Adrenal gland (tissue), 12 donors: ENCODE data around the gene ZSCAN5B. TPM values are rescaled to one million over a fixed set of nuclear protein-coding genes. Genes with fewer than 3 reads are reported as not detected.

Source experiments
- DNase-seq, 7 donors: peaks; one replicate each; pipeline ENCODE4 v3.0.0-alpha.2; 2019 to 2020
- H3K27ac ChIP-seq, 5 donors: fragments of 200-600 bp; sonication (generic) in 4 of 5; 1 replicate in 3 of 5; 2 replicates in 2 of 5; pipeline versions ENCODE4 v1.5.1 to v1.8.0; 2016 to 2020; ENCODE audit warnings: mild to moderate bottlenecking in 1 of 5
- H3K27me3 ChIP-seq: fragments of 200-600 bp; 2 replicates; pipeline ENCODE4 v1.8.0; 2021
- H3K36me3 ChIP-seq, 2 donors: fragments of 200-600 bp; replicated peaks in 1 of 2; 1 replicate in 1 of 2; 2 replicates in 1 of 2; pipeline versions ENCODE4 v1.5.1 to v1.8.0; 2018 to 2022
- H3K4me1 ChIP-seq, 2 donors: fragments of 200-600 bp; replicated peaks in 1 of 2; 1 replicate in 1 of 2; 2 replicates in 1 of 2; pipeline versions ENCODE4 v1.5.1 to v1.8.0; 2018 to 2021
- H3K4me3 ChIP-seq, 4 donors: fragments of 200-600 bp; sonication (generic) in 3 of 4; one replicate each; pipeline ENCODE4 v1.5.1; 2016 to 2018
- H3K9me3 ChIP-seq, 3 donors: fragments of 200-600 bp; sonication (generic) in 1 of 3; replicated peaks in 1 of 3; 1 replicate in 2 of 3; 2 replicates in 1 of 3; pipeline versions ENCODE4 v1.5.1 to v1.8.0; 2016 to 2021
- CTCF ChIP-seq, 6 experiments: fragments of 450-650 bp in 4 of 6; fragments of 200-600 bp in 2 of 6; sonication (generic) in 1 of 6; IDR thresholded peaks; 1 replicate in 5 of 6; 2 replicates in 1 of 6; pipeline versions ENCODE4 v1.5.1 to v1.8.0; 2016 to 2021; ENCODE audit warnings: antibody characterized with exemption in 6 of 6, mild to moderate bottlenecking in 2 of 6, moderate library complexity in 1 of 6
- POLR2A ChIP-seq, 2 donors: fragments of 450-650 bp; IDR thresholded peaks; one replicate each; pipeline ENCODE4 v1.6.1; 2017; ENCODE audit warnings: antibody characterized with exemption in 2 of 2, mild to moderate bottlenecking in 2 of 2, moderate library complexity in 1 of 2
- WGBS, 4 donors: extraction: QIAGEN DNeasy Blood & Tissue Kit in 2 of 4; methylation state at CpG; one replicate each; pipeline versions ENCODE4 v1.1.5 to v1.1.7; 2013 to 2017; 5-methylcytosine and 5-hydroxymethylcytosine counted together
- intact Hi-C, 2 donors: fragments of 100-400 bp; cut with DNase I; formaldehyde crosslinking; loops; one replicate each; pipeline versions ENCODE4 v1.14.1 to v1.15.0; 2022 to 2023
- polyA plus RNA-seq, 3 donors: library from polyadenylated mRNA; stranded (reverse); fragments of 200-250 nt in 2 of 3; fragments of 350-450 nt in 1 of 3; fragmentation: Illumina TruSeq in 1 of 3; extraction: RNeasy Lipid Tissue Mini Kit (QIAGEN cat#74804) in 1 of 3; gene quantifications; one replicate each; pipeline ENCODE4 v1.2.3, GENCODE V29; 2013 to 2014
- total RNA-seq, 9 donors: library from RNA; depleted of rRNA in 4 of 9; stranded (reverse); fragments of >200 nt in 4 of 9; fragments of 120-200 nt in 1 of 9; fragmentation: NEBNext Ultra II Directional in 1 of 9; extraction: Animal tissue kit (Norgen Biotek cat#: 25700) in 1 of 9; gene quantifications; one replicate each; pipeline versions ENCODE4 v1.1.0 to v1.2.4, GENCODE V29; 2013 to 2023
- donor health status: healthy with polysubstance abuse.
- donor health status: Bipolar disorder and iron deficiency.
- donor health status: DM: yes; HTN: yes; CAD: no.
- donor health status: DM: no; HTN: no; CAD: no.
- donor health status: DM: no; HTN: no; CAD: no.
- donor health status: DM: yes; HTN: yes; CAD: no.

Gene ZSCAN5B
- total and polyA plus RNA-seq, 12 donors, result 0.09 to 0.19 (median 0.12) TPM; not detected in 8

- intact Hi-C loops, result no loop called here
- H3K27ac ChIP-seq, result no peak overlapping the region
- H3K36me3 ChIP-seq, result peaks cover 0 to 20% of the 10 kb centered on the region in 2 donors
- no peaks in the 10 kb centered on the region for H3K27me3 ChIP-seq
- no peaks in the 10 kb centered on the region for H3K9me3 ChIP-seq
- no peaks in the 10 kb centered on the region for H3K4me1 ChIP-seq
- WGBS, 4 donors, result 48 to 58% (median 51%) methylated on average over 9 of the region's 9 CpGs
- DNase-seq, result no peak
- no peak for TF ChIP-seq CTCF (IDR thresholded peaks at IDR 0.05)
- no peak for TF ChIP-seq POLR2A (IDR thresholded peaks at IDR 0.05)
- no peak overlapping the region for H3K4me3 ChIP-seq
These were observed 35.3 kb downstream of the ZSCAN5B start for GRCh38 chr19:56162258-56162657.

GRCh38 chr19:56161534-56161933, 36.0 kb downstream of the ZSCAN5B start:
- Histone ChIP-seq H3K36me3 (peaks cover 0 to 20% of the 10 kb centered on the region in 2 donors), H3K4me1 (no peaks in the 10 kb centered on the region), H3K9me3 (no peaks in the 10 kb centered on the region), H3K27ac (no peak overlapping the region), H3K4me3 (no peak overlapping the region), H3K27me3 (no peaks in the 10 kb centered on the region)
- TF ChIP-seq CTCF (IDR thresholded peaks at IDR 0.05) (no peak), POLR2A (IDR thresholded peaks at IDR 0.05) (no peak)
- intact Hi-C loops, result no loop called here
- 88 to 97% (median 95%) methylated on average over 3 to 11 of the region's 11 CpGs for WGBS, 4 donors
- DNase-seq, result no peak

GRCh38 chr19:56159622-56160271, 37.8 kb downstream of the ZSCAN5B start:
- intact Hi-C loops, result loop anchor here in 1 of 2 donors (5.0 kb wide), 1 partner anchor 82 kb away; no protein-coding TSS in a partner anchor
- DNase-seq, result no peak
- no peaks in the 10 kb centered on the region for H3K4me1 ChIP-seq
- no peak overlapping the region for H3K4me3 ChIP-seq
- TF ChIP-seq CTCF (IDR thresholded peaks at IDR 0.05), result no peak
- no peak for TF ChIP-seq POLR2A (IDR thresholded peaks at IDR 0.05)
- peaks cover 0 to 25% of the 10 kb centered on the region in 2 donors for H3K36me3 ChIP-seq
- WGBS, 4 donors, result 94 to 97% (median 97%) methylated on average over 14 to 69 of the region's 69 CpGs
- H3K27me3 ChIP-seq, result no peaks in the 10 kb centered on the region
- H3K9me3 ChIP-seq, result no peaks in the 10 kb centered on the region
- H3K27ac ChIP-seq, result no peak overlapping the region

GRCh38 chr19:56159009-56159559, 38.5 kb downstream of the ZSCAN5B start:
- no peak overlapping the region for H3K4me3 ChIP-seq
- no peak for DNase-seq
- H3K9me3 ChIP-seq, result no peaks in the 10 kb centered on the region
- TF ChIP-seq CTCF (IDR thresholded peaks at IDR 0.05), result no peak
- TF ChIP-seq POLR2A (IDR thresholded peaks at IDR 0.05), result no peak
- H3K4me1 ChIP-seq, result no peaks in the 10 kb centered on the region
- 89 to 96% (median 94%) methylated on average over 9 of the region's 9 CpGs for WGBS, 4 donors
- H3K27me3 ChIP-seq, result no peaks in the 10 kb centered on the region
- intact Hi-C loops, result loop anchor here in 1 of 2 donors (5.0 kb wide), 1 partner anchor 82 kb away; no protein-coding TSS in a partner anchor
- H3K36me3 ChIP-seq, result peaks cover 0 to 25% of the 10 kb centered on the region in 2 donors
- H3K27ac ChIP-seq, result no peak overlapping the region
